Stimulated activated CD8-positive, alpha-beta memory T cell treated with anti-CD3 and anti-CD28 coated beads, Interleukin-7, amount 100 ng/mL, for 24 hours (primary cell): ENCODE results near the gene IQSEC3.
"Not testable (repeated sequence)": the region's sequence is repeated elsewhere in the genome, so short reads cannot be mapped to it uniquely, and the experiment has no call there.

Experiments used
- DNase-seq: peaks from one replicate; pipeline ENCODE4 v3.0.0-alpha.2; 2020; ENCODE audit warnings: low read depth

Gene IQSEC3

DNA sequence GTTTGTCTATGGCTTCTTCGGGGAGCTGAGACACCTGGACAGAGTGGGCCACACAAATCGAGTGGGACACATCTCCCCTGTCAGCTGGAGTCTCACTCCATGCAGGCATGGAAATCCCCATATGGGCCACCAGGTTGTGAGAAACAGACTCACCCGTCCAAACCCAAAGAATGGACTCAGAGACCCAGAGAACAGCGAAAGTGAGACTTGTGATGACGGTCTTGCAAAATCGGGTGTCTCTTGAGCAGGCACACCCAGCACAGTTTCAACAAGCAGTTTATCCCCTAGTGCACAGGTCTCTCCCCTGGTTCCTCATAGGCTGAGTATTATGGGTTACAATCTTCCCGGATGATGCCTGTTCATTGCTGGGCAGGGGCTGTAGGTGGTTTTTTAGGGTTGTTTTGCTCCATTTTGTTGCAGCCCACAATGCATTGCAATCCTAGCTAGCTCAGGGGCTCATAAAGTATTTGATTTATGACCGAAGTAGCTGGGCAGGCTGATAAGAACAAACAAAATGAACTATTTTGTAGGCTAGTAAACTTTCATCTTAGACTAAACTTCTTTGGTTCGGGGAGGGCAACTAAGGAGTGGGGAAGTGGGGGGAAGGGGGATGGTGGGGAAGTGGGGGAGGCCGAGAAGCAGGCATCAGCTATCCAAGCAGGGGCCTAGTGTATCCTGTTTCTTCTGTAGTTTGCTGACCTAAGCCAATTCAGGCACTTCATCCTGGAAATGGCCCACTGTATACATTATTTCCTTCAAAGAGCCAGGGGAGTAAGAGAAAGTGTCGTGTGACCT is 45.3 kb downstream of the IQSEC3 start:
- no peak for DNase-seq

DNA sequence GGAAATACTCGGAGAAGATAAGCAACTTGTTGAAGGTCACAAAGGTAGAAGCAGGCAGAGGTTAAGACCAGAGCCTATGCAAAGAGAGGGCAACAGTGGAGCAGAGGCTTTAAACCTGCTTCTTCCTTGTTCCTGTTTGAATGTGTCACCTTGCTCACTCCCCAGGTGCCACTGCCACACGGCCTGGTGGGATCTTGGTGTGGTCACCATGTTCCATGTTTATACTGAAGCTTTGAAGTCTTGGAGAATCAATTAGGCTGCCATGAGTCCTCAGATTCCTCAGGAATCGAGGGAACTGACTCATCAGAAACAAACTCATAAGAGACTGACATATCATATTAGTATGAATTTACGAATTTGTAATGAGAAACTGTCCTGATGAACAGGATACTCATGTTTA is 46.8 kb downstream of the IQSEC3 start:
- no peak for DNase-seq

DNA sequence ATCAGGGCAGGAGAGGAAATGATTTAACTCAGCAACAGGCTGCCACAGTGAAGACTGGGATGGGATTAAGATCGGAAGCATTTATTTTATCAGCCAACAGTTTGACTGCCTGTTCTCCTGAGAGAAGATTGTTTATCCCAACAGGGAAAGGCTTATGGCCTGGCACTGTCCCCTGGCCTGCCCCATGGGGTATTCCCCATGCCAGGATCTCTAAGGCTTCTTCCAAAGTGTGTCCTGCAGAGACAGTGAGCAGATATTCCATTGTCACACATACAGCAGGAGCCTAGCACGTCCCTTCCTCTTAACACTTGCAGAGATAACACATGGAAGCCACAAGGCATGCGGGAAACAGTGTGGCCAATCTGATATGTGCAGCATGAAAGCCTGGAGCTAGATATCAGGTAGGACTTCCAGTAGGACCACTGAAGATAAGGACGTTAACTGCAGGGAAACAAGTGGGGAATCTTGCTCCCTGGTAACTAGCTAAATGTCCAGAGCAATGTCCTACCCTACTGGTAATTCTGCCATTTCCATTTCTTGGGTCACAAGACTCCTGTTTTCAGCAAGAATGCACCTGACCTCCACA is 48.2 kb downstream of the IQSEC3 start:
- no peak for DNase-seq

DNA sequence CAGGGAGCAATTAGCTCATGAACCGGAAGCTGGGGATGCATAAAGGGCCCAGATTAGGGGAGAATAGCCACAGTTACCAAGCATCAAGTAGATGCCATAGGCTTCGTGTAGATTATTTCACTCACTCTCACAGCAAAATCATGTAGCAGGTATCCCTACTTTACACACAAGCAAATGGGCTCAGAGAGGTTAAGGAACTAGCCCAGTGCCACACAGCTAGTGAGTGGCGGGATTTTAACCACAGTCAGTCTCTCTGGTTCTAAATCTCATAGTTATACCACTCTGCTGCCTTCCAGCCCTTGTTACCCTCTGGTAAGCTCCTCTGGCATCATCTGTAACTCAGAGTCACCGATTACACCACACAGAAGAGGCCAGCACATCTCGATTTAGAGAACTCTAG is 49.0 kb downstream of the IQSEC3 start:
- no peak for DNase-seq

DNA sequence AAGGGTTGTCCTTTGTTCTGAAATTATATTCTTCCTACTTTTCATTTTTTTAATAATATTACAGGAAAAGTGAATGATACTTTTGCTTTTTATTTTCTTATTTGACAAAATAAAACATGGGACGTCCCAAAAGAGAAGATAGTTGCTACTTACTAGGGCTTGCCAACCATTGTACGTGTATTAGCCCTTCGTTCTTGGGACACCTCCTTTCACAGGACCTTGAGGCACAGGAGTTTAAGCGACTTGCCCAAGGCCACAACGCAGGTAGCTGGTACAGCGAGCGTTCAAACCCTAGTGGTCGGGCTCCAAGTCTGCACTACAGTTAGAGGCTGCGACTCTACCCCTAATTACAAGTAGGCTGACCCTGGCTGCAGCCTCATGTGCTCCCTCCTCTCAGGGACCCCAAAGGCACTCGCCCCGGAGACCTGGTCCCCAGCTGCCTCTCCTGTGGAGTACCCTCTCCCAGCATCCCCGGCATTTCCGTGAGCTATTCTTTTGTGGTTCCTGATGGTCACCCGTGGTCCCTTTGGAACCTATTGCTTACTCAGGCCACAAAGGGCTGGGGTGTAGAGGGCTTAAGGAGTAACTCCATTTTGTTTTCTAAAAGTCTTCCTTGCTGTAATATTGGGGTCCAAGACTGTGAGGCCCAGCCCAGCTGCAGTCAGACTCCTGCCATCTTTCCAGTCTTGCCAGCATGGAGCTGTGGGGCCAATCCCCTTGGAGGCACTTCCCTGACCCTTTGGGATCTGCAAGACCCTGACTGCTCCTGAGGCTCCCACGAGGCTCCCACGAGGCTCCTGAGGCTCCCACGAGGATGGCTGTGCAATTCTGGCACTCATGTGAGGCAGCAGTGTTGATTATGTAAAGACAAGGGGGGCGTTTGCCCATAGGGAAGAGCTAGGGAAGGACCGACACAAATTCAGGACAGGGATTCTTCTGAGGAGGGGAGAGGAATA is 49.7 kb downstream of the IQSEC3 start:
- DNase-seq = no peak

DNA sequence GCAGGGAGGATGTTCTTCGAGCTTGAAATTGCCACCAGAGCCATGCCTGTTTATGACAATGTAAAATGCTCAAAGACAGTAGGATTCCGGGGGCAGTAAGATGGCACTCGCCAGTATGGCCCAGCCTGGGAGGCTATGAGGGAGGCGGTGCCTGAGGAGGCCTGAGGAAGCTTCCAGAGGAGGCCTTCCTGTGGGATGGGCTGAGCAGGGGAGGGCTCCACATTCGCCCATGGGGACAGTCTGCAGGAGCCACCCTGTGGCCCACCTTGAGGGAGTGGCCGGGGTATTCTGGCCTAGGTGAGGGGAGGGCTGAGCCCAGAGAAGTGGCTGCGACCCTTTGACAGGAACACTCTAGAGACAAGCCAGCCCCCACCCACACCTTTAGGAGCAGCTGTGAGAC is 50.7 kb downstream of the IQSEC3 start:
- no peak for DNase-seq

DNA sequence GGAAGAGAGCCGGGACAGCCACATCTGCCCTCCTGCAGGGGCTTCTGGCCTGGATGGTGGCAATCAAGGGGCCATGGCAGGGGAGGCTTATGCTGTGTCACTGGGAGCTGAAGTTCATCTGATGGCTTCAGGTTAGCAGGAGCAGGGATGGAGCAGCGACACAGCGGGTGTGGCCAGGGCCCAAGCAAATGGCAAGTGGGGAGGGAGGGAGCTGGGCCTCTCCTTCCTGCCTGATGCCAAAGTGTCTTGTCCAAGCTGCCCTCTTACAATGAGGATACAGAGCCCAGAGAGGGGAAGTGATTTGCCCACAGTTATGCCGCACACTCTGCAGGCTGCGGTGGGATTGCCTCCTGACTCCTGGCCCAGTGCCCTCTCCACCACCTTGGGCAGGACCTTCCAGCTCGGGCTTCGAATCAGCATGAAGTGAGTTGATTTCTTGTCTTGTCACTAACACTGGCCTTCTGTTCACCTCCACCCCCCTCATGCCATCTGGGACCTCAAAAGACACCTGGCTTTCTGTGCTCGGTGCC is 51.3 kb downstream of the IQSEC3 start:
- no peak for DNase-seq

DNA sequence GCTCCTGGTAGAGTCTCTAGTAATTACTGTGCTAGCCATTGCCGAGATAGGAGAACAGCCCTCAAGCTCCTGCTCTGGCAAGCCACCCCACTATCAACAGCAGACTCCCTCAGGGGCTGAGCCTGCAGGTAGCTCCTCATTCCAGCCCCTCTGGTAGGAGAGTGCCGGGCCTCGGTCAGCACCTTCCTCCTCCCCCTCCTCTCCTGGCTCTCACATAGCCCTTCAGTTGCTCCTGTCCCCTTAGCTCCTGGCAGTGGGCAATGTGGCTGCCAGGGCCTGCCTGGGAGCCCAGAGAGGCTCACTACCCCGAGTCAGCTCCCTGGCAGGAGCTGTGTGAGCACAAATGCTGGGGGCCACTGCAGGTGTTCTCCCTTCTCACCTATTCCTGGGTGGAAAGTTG is 52.0 kb downstream of the IQSEC3 start:
- DNase-seq = no peak

DNA sequence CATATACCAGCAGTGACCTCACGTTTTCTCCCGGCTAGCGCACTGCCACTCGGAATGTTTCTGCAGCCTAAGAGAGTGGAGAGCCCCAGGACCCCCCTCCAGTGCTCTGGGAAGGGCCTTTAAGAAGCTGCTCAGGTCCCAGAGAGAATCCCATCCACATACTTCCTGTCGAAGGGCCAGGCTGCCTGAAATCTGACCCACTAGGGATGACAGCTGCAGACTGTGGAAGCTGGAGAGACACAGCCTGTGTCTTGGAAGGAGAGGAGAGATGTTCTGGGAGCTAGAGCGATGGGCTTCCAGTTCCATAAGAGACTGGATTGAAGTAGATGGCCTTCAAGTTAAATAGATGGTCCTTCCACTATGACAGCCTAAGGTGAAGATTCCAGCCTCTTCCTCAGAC is 54.4 kb downstream of the IQSEC3 start:
- no peak for DNase-seq

DNA sequence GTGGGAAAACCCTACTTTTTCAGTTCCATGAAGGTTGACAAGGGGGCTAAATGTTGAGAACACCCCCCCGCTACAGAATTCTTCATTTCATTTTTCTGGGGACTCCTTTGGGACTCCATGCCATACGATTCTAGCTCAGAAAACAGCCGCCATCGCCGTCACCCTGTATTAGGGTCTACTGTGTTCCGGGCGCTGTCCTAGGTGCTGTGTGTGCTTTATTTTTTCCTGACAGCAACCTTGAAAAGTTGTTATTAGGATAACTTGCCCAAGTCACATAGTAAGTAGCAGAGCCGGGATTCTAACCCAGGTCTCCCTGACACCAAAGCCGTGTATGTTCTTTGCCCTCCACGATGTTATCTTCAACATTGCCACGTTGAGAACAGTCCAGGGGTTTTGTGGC is 55.1 kb downstream of the IQSEC3 start:
- DNase-seq = no peak

DNA sequence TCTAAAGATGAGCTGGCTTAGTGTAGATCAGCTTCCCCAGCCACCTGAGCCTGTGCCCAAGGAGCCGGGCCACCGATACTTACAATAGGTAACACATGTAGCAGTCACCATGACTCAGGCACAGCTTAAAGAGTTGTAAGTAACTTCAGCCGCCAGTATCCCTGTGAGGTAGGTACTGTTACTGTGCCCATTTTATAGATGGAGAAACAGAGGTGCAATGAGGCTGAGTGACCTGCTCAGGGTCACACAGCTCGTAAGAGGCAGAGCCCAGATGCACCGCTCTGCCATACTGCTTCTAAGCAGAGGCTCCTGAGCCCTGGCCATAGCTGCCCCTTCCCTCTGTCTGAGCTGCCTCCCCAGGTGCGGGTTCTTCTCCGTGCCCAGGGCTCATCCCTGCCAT is 58.5 kb downstream of the IQSEC3 start:
- no peak for DNase-seq

DNA sequence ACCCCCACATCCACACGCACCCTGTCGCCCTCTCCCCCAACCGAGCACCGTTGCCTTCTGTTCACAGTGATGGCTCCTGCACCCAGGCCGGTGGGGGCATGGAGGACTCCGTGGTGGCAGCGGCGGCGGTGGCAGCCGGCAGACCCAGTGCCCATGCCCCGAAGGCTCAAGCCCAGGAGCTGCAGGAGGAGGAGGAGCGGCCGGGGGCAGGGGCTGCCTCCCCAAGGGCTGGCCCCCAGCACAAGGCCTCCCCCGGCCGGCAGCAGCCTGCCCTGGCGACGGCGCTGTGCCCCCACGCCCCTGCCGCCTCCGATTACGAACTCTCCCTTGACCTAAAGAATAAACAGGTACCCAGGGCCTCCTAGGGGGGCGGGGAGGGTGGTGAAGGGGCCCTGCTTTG is 59.0 kb downstream of the IQSEC3 start:
- no peak for DNase-seq

DNA sequence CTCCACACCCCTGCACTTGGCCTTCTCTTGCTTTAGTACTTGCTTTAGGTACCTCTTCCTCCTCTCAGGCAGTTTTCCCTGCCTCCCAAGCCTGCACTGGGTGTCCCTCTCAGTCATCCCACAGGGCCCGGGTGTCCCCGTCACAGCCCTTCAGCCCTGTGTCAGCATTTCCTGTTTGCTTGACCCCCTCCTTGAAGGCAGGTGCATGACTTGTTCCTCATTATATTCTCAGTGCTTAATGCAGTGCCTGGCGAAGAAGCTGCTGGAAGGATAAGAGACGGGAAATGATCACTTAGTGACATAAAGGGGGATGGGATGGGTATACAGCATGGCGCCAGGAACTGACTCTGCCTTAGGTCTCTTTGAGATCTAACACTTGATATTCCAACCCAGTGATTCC is 61.5 kb downstream of the IQSEC3 start:
- no peak for DNase-seq

DNA sequence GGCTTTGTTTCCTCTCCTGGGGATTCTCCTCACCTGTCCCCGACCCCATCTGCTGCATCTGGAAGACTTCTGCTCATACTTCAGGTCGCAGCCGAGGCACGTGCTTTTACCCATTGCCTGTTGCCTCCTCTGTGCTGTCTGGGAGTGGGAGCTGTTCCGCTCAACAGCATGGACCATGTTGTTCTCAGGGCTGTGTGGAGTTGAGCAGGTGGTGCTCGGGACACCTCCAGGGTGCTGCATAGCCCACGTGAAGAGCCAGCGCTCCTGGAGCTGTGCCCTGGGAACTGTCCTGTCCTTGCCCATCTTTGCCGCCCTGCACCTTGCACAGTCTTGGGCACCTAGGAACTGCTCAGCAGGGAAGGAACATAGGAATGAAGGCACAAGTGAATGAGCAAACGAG is 62.4 kb downstream of the IQSEC3 start:
- no peak for DNase-seq

DNA sequence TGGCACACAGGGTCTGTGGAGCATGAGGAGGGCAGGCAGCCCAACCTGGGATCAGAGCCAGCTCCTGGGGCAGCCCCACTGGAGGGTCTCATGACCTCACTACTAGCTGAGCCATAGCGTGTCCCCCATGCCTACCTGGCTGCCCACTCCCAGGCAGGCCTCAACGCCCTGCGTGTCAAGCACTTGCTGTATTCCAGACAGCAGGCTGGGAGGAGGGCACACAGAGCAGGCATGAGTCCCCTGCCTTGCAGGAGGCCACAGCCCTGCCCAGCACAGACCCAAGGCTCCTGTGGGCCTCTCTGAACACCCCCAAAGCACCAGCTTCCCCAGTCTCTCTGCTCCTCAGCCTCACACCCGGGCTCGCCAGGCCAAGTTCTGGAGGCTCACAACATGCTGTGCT is 64.0 kb downstream of the IQSEC3 start:
- DNase-seq = no peak

DNA sequence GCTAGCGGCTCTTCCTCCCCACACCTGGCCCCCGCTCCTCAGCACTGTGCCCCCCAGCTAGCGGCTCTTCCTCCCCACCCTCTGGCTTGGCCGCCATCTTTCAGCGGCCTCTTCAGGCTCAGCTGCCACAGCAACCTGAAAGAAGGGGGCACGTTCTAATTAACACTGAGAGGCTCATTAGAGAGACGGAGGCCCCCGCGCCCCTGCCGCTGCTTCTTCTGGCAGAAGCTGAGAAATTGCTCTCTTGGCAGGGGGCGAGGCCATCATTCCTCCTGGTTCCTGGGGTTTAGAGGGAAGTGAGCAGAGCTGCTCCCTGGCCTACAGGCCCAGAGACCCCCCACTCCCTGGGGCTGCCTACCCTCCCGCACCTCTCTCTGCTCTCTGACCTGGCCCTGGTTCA is 64.4 kb downstream of the IQSEC3 start:
- DNase-seq = no peak

DNA sequence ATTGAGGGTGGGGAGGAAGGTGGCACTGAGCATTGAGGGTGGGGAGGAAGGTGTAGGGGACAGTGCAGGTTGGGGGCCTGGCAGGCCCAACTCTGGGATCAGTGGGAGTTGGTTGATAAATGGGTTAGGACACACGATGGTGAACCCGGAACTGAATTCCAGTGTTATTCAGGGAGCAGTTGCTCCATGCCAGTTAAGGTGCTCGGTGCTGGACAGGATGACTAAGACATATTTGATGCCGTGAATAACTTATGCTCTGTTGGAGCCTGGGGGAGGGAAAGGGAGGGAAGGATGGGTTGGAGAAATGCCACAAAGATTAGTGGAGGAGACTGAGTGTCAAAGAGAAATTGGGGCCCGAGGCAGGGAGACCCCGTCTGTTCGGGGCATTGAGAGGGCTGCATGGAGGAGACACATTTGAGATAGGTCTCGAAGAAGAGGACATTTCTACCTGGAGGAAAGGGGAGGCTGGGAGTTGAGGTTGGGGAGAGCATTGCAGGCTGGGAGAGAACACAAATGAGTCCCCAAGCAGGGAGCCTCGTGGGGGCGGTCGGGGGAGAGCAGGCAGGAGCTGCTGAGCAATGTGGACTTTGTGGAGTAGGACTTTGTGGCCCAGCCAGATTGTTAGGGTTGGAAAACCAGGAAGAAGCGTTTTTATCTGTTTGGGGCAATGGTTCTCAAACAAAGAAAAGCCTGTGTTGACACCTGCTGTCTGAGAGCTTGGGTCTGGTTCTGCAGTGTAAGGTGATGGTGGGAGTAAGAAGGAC is 65.3 kb downstream of the IQSEC3 start:
- DNase-seq = no peak

DNA sequence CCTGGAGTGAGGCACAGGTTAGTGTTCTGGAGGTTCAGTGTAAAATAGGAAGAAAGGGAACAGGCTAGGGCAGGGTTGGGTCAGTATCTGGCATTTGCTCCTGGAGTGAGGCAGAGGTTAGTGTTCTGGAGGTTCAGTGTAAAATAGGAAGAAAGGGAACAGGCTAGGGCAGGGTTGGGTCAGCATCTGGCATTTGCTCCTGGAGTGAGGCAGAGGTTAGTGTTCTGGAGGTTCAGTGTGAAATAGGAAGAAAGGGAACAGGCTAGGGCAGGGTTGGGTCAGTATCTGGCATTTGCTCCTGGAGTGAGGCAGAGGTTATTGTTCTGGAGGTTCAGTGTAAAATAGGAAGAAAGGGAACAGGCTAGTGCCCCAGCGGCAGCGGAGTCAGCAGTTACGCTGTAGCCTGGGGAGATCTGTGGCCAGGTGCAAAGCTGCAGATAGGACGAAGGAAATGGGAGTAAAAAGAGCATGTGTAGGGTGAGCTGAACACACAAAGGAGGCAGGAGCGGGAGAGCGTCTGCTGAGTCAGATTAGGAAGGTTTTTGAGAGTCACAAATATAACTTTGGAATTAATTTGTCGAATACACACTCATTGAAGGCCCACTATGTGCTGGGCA is 67.2 kb downstream of the IQSEC3 start:
- not testable (repeated sequence) for DNase-seq

DNA sequence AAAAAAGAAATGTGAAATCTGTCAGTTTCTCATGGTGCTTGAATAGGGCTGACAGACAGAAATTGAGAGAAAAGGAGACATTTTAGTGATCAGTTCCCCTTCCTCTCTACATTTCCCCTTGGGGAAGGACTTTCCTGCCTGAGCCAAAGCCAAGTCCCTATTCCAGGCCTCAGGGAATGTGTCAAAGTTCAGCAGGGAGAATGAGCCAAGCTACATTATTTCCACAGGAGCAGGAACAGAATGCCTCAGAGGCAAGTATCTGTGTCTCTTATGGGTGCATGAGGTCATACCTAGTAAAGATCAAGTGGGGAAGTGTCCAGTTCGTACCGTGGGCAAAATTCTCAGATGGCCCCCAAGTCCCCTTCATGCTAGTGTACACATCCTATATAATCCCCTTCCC is 68.6 kb downstream of the IQSEC3 start:
- DNase-seq = no peak

DNA sequence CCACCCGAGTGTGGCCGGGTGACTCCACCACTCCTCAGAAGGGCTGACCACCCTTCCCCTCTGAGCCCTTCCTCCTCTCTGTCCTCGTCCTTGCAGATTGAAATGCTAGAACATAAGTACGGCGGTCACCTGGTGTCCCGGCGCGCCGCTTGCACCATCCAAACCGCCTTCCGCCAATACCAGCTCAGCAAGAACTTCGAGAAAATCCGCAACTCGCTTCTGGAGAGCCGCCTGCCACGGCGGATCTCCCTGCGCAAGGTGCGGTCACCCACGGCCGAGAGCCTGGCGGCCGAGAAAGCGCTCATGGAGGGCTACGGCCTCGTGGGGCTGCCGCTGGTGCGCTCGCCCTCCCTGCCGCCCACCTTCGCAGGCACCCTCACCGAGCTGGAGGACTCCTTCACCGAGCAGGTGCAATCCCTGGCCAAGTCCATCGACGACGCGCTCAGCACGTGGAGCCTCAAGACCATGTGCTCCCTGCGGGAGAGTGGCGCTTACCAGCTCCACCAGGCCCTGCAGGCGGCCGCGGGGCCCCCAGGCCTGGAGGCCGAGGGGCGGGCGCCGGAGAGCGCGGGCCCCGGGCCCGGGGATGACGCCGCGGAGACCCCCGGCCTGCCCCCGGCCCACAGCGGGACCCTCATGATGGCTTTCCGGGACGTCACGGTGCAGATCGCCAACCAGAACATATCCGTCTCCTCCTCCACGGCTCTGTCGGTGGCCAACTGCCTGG is 71.8 kb downstream of the IQSEC3 start:
- DNase-seq = no peak
